ENCODE measurements around the gene ACMSD.

GRCh38 chr2:134823832-134824231 is 14.6 kb upstream of the ACMSD start:
- no peak for TF ChIP-seq CTCF (IDR thresholded peaks at IDR 0.05)
- TF ChIP-seq POLR2AphosphoS5 (IDR thresholded peaks at IDR 0.05), result no peak
